Neuronal stem cell (in vitro differentiated cells): ENCODE measurements around the gene FAM110D.

Source experiments
- DNase-seq: peaks from one replicate; pipeline ENCODE4 v3.0.0-alpha.2; 2013; ENCODE audit warnings: low spot score
- H2AFZ ChIP-seq: one replicate; pipeline ENCODE4 v1.6.1; 2013; ENCODE audit warnings: mild to moderate bottlenecking, low read length, inconsistent platforms
- H2AK5ac ChIP-seq: 2 replicates; pipeline ENCODE4 v1.6.1; 2013; ENCODE audit warnings: low read depth, mild to moderate bottlenecking, inconsistent platforms, low read length, moderate library complexity, mixed read lengths
- H2BK120ac ChIP-seq: 2 replicates; pipeline ENCODE4 v1.6.1; 2013; ENCODE audit warnings: low read depth, mild to moderate bottlenecking, inconsistent platforms, low read length, moderate library complexity, mixed read lengths
- H2BK12ac ChIP-seq: one replicate; pipeline ENCODE4 v1.6.1; 2013; ENCODE audit warnings: low read length, inconsistent platforms
- H2BK15ac ChIP-seq: 2 replicates; pipeline ENCODE4 v1.6.1; 2013; ENCODE audit warnings: mild to moderate bottlenecking, low read length, inconsistent platforms, mixed read lengths
- H2BK5ac ChIP-seq: one replicate; pipeline ENCODE4 v1.6.1; 2013; ENCODE audit warnings: inconsistent platforms, mild to moderate bottlenecking, low read length, moderate library complexity
- H3K14ac ChIP-seq: one replicate; pipeline ENCODE4 v1.6.1; 2013; ENCODE audit warnings: low read length, inconsistent platforms
- H3K18ac ChIP-seq: 2 replicates; pipeline ENCODE4 v1.6.1; 2013; ENCODE audit warnings: low read length, inconsistent platforms
- H3K23ac ChIP-seq: 2 replicates; pipeline ENCODE4 v1.6.1; 2013; ENCODE audit warnings: low read depth, mild to moderate bottlenecking, mixed read lengths, low read length, inconsistent platforms; ENCODE audit not compliant: poor library complexity
- H3K27ac ChIP-seq: replicated peaks from 3 replicates; pipeline ENCODE4 v1.5.1; 2013; ENCODE audit warnings: low read length, inconsistent platforms
- H3K27me3 ChIP-seq, 3 experiments: 2 replicates each; pipeline ENCODE4 v1.6.1; 2013; ENCODE audit warnings: low read length in 3 of 3, mild to moderate bottlenecking in 2 of 3, inconsistent platforms in 1 of 3, low read depth in 1 of 3, mixed read lengths in 1 of 3, moderate library complexity in 1 of 3; ENCODE audit not compliant: control insufficient read depth in 3 of 3, insufficient read depth in 3 of 3
- H3K36me3 ChIP-seq, 2 donors: replicated peaks in 1 of 2; 2 replicates each; pipeline ENCODE4 v1.6.1; 2013; ENCODE audit warnings: low read length in 2 of 2; ENCODE audit not compliant: control insufficient read depth in 2 of 2, insufficient read depth in 2 of 2
- H3K4ac ChIP-seq: 2 replicates; pipeline ENCODE4 v1.6.1; 2013; ENCODE audit warnings: inconsistent platforms, mild to moderate bottlenecking, low read length, moderate library complexity
- H3K4me1 ChIP-seq, 2 donors: 1 replicate in 1 of 2; 2 replicates in 1 of 2; pipeline ENCODE4 v1.6.1; 2013; ENCODE audit warnings: low read length in 2 of 2, low read depth in 1 of 2; ENCODE audit not compliant: control insufficient read depth in 2 of 2, insufficient read depth in 1 of 2
- H3K4me2 ChIP-seq: one replicate; pipeline ENCODE4 v1.6.1; 2013; ENCODE audit warnings: mild to moderate bottlenecking, low read length, inconsistent platforms; ENCODE audit not compliant: insufficient read depth, poor library complexity, severe bottlenecking
- H3K4me3 ChIP-seq, 2 donors: 2 replicates each; pipeline ENCODE4 v1.5.1; 2013; ENCODE audit warnings: low read length in 2 of 2, mild to moderate bottlenecking in 2 of 2, inconsistent platforms in 1 of 2, moderate library complexity in 1 of 2
- H3K79me1 ChIP-seq: one replicate; pipeline ENCODE4 v1.6.1; 2013; ENCODE audit warnings: low read depth, mild to moderate bottlenecking, inconsistent platforms, low read length, moderate library complexity
- H3K9ac ChIP-seq: one replicate; pipeline ENCODE4 v1.6.1; 2013; ENCODE audit warnings: mild to moderate bottlenecking, low read depth, low read length, inconsistent platforms; ENCODE audit not compliant: poor library complexity
- H3K9me3 ChIP-seq, 2 donors: replicated peaks in 1 of 2; 2 replicates each; pipeline versions ENCODE3 to v1.6.1; 2013; ENCODE audit warnings: low read length in 2 of 2, mild to moderate bottlenecking in 2 of 2, inconsistent platforms in 1 of 2, low read depth in 1 of 2, mixed read lengths in 1 of 2, moderate library complexity in 1 of 2; ENCODE audit not compliant: control insufficient read depth in 2 of 2, insufficient read depth in 1 of 2
- H4K8ac ChIP-seq: one replicate; pipeline ENCODE4 v1.6.1; 2013; ENCODE audit warnings: low read depth, mild to moderate bottlenecking, inconsistent platforms, low read length, moderate library complexity
- H4K91ac ChIP-seq: one replicate; pipeline ENCODE4 v1.6.1; 2013; ENCODE audit warnings: low read length, low read depth, mild to moderate bottlenecking, inconsistent platforms; ENCODE audit not compliant: poor library complexity
- WGBS, 2 donors: extraction: QIAGEN DNeasy Blood & Tissue Kit; methylation state at CpG; one replicate each; pipeline ENCODE4 v1.1.7; 2013; ENCODE audit warnings: missing lambda C conversion rate in 2 of 2, mixed read lengths in 1 of 2; ENCODE audit not compliant: insufficient read length in 2 of 2, insufficient replicate concordance in 1 of 2; ENCODE audit errors: extremely low coverage in 2 of 2; 5-methylcytosine and 5-hydroxymethylcytosine counted together

FAM110D gene

DNA sequence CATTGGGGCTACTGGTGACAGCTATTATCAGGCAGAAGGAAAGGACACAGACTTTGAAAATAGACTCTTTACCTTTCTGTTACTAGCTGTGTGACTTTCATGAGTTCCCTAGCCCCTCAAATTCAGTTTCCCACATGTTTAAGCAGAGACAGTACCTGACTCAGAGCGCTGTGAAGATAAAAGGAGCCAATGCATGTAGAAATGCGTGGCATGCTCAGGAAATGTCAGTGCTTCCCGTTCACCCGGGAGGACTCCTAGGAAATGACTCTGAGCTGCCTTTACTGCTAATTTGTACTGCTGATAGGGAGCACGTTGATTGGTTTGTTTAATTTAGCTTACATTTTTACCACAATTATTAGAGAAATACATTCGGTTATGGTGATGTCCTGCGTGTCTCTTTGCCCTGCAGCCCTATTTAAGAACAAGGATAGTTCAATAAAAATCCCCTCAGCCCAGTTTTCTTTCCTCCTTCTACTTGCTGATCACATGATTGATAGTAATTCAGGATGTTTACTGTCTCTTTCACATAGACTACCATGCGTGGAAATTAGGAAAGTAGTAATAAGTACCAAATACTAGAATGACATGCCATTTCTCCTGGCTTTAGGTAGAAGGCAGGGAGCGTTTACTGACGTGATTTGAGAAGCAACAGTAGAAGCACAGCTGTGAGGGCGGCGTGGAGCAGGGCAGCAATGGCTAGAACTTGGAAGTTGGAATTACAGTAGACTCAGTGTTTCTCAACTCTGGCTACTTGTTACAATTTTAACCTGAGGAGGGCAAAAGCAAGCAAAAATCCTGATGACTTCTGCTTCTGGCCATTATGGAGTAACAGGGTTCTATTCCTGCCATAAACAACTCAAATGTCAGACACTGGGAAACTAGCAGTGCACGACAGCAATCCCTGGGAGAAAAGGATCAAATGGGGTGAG is 31.4 kb upstream of the FAM110D start:
- Histone ChIP-seq H2AFZ (peak overlapping the region; percentile 9), H3K4ac (no peak overlapping the region), H3K36me3 (peaks cover 0 to 19% of the 10 kb centered on the region in 2 donors), H3K4me3 (no peak overlapping the region), H2BK5ac (no peak overlapping the region), H3K14ac (no peak overlapping the region), H2BK12ac (no peak overlapping the region), H3K79me1 (no peaks in the 10 kb centered on the region), H3K9me3 (no peaks in the 10 kb centered on the region), H3K23ac (no peak overlapping the region), H4K8ac (no peak overlapping the region), H3K18ac (no peak overlapping the region), H3K4me1 (no peaks in the 10 kb centered on the region), H3K4me2 (no peak overlapping the region), H4K91ac (no peak overlapping the region), H3K27me3 (no peaks in the 10 kb centered on the region), H3K27ac (no peak overlapping the region), H3K9ac (no peak overlapping the region), H2AK5ac (no peak overlapping the region), H2BK15ac (no peak overlapping the region), H2BK120ac (no peak overlapping the region)
- DNase-seq, result no peak
- WGBS, 2 donors, result no CpG with 5 or more reads among the region's 13 CpGs

DNA sequence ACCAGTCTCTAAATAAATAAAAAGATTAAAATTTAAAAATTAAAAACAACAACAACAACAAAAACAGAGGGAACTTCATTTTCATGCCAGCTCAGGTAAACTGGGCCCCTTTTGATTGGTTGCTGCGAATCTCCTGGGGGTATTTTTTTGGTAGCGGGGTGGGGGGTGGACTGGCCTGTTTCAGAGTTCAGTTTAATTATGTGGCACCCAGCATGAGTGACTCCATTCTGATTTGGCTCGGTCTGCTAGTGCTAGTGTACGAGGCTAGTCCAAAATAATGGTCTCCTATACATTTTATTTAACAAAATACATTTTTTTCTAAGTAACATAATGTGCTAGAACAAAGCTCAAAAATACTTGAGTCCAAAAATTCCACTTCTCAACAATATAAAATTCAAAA is 29.1 kb upstream of the FAM110D start:
- H4K91ac ChIP-seq, result no peak overlapping the region
- H3K4me2 ChIP-seq, result no peak overlapping the region
- no peaks in the 10 kb centered on the region for H3K4me1 ChIP-seq
- H3K79me1 ChIP-seq, result no peaks in the 10 kb centered on the region
- H3K27me3 ChIP-seq, result no peaks in the 10 kb centered on the region
- no peak overlapping the region for H4K8ac ChIP-seq
- H3K18ac ChIP-seq, result no peak overlapping the region
- H3K14ac ChIP-seq, result no peak overlapping the region
- H2BK5ac ChIP-seq, result no peak overlapping the region
- no peak overlapping the region for H2BK15ac ChIP-seq
- no peak overlapping the region for H3K23ac ChIP-seq
- no peak overlapping the region for H2BK120ac ChIP-seq
- no peaks in the 10 kb centered on the region for H3K9me3 ChIP-seq
- no peak overlapping the region for H3K27ac ChIP-seq
- DNase-seq, result no peak
- H2BK12ac ChIP-seq, result no peak overlapping the region
- H2AFZ ChIP-seq, result no peak overlapping the region
- no peak overlapping the region for H2AK5ac ChIP-seq
- no peak overlapping the region for H3K4me3 ChIP-seq
- WGBS, 2 donors, result no CpG with 5 or more reads among the region's 4 CpGs
- H3K9ac ChIP-seq, result no peak overlapping the region
- H3K4ac ChIP-seq, result no peak overlapping the region
- H3K36me3 ChIP-seq, result no peaks in the 10 kb centered on the region

GRCh38 chr1:26130695-26131094 is 28.2 kb upstream of the FAM110D start:
- Histone ChIP-seq H3K4me3 (no peak overlapping the region), H3K27me3 (no peaks in the 10 kb centered on the region), H3K4me1 (no peaks in the 10 kb centered on the region), H2BK120ac (no peak overlapping the region), H4K91ac (no peak overlapping the region), H3K4me2 (no peak overlapping the region), H4K8ac (no peak overlapping the region), H2AFZ (no peak overlapping the region), H3K9me3 (no peaks in the 10 kb centered on the region), H3K36me3 (no peaks in the 10 kb centered on the region), H3K4ac (no peak overlapping the region), H3K27ac (no peak overlapping the region), H2AK5ac (no peak overlapping the region), H3K9ac (no peak overlapping the region), H3K23ac (no peak overlapping the region), H2BK15ac (no peak overlapping the region), H3K18ac (no peak overlapping the region), H2BK12ac (no peak overlapping the region), H3K79me1 (no peaks in the 10 kb centered on the region), H3K14ac (no peak overlapping the region), H2BK5ac (no peak overlapping the region)
- DNase-seq, result no peak
- WGBS, 2 donors, result no CpG with 5 or more reads among the region's 1 CpG

GRCh38 chr1:26132128-26132833 is 26.6 kb upstream of the FAM110D start:
- H2BK12ac ChIP-seq, result no peak overlapping the region
- H3K18ac ChIP-seq, result no peak overlapping the region
- no CpG with 5 or more reads among the region's 5 CpGs for WGBS, 2 donors
- H3K4me3 ChIP-seq, result no peak overlapping the region
- H3K4ac ChIP-seq, result no peak overlapping the region
- no peaks in the 10 kb centered on the region for H3K9me3 ChIP-seq
- H3K27me3 ChIP-seq, result no peaks in the 10 kb centered on the region
- DNase-seq, result no peak
- no peak overlapping the region for H3K23ac ChIP-seq
- no peak overlapping the region for H4K8ac ChIP-seq
- H2AFZ ChIP-seq, result no peak overlapping the region
- no peak overlapping the region for H4K91ac ChIP-seq
- no peak overlapping the region for H3K9ac ChIP-seq
- H3K79me1 ChIP-seq, result no peaks in the 10 kb centered on the region
- H3K14ac ChIP-seq, result no peak overlapping the region
- no peak overlapping the region for H2BK120ac ChIP-seq
- H2BK15ac ChIP-seq, result no peak overlapping the region
- no peaks in the 10 kb centered on the region for H3K36me3 ChIP-seq
- no peaks in the 10 kb centered on the region for H3K4me1 ChIP-seq
- no peak overlapping the region for H3K4me2 ChIP-seq
- no peak overlapping the region for H2AK5ac ChIP-seq
- no peak overlapping the region for H2BK5ac ChIP-seq
- H3K27ac ChIP-seq, result no peak overlapping the region
